ENCODE data around the gene AHRR. TPM values are rescaled to one million over a fixed set of nuclear protein-coding genes. Genes with fewer than 3 reads are reported as not detected.

Gene AHRR
- total and polyA plus RNA-seq, 4 donors: 2.8 to 5.5 (median 3.8) TPM

GRCh38 chr5:317086-317811 is 4.3 kb upstream of the AHRR start:
- Histone ChIP-seq H3K9me3 (ENCODE audit: control insufficient read depth, insufficient read depth, low read length) (no peaks in the 10 kb centered on the region), H3K27ac (ENCODE audit: low read depth, low read length) (no peak overlapping the region), H3K27me3 (ENCODE audit: control insufficient read depth, insufficient read depth, low read length) (peaks cover 36% of the 10 kb centered on the region), H3K4me1 (ENCODE audit: control insufficient read depth, insufficient read depth, low read length) (peaks cover 25% of the 10 kb centered on the region), H3K36me3 (ENCODE audit: control insufficient read depth, insufficient read depth, low read length) (peaks cover 48% of the 10 kb centered on the region), H3K4me3 (ENCODE audit: low read depth, low read length) (no peak overlapping the region)
- WGBS (ENCODE audit: insufficient coverage): 39% methylated on average over 25 of the region's 26 CpGs
- DNase-seq (ENCODE audit: low read depth in 4 of 6, low spot score in 6 of 6): peak in 2 of 6 donors; percentile 64 to 66

- no peak overlapping the region for H3K4me3 ChIP-seq (ENCODE audit: low read depth, low read length)
- H3K9me3 ChIP-seq (ENCODE audit: control insufficient read depth, insufficient read depth, low read length): no peaks in the 10 kb centered on the region
- peaks cover 41% of the 10 kb centered on the region for H3K36me3 ChIP-seq (ENCODE audit: control insufficient read depth, insufficient read depth, low read length)
- H3K27me3 ChIP-seq (ENCODE audit: control insufficient read depth, insufficient read depth, low read length): peaks cover 47% of the 10 kb centered on the region
- peaks cover 31% of the 10 kb centered on the region for H3K4me1 ChIP-seq (ENCODE audit: control insufficient read depth, insufficient read depth, low read length)
- no peak overlapping the region for H3K27ac ChIP-seq (ENCODE audit: low read depth, low read length)
- no peak for DNase-seq (ENCODE audit: low read depth in 4 of 6, low spot score in 6 of 6)
- 56% methylated on average over 11 of the region's 15 CpGs for WGBS (ENCODE audit: insufficient coverage)
Measured at GRCh38 chr5:318341-318897, 3.1 kb upstream of the AHRR start.

- peaks cover 50% of the 10 kb centered on the region for H3K27me3 ChIP-seq (ENCODE audit: control insufficient read depth, insufficient read depth, low read length)
Measured at GRCh38 chr5:318931-319601, 2.4 kb upstream of the AHRR start.

GRCh38 chr5:320524-321229 is 837 bp upstream of the AHRR start:
- Histone ChIP-seq H3K27me3 (ENCODE audit: control insufficient read depth, insufficient read depth, low read length) (peaks cover 50% of the 10 kb centered on the region), H3K4me1 (ENCODE audit: control insufficient read depth, insufficient read depth, low read length) (peaks cover 31% of the 10 kb centered on the region), H3K4me3 (ENCODE audit: low read depth, low read length) (no peak overlapping the region), H3K27ac (ENCODE audit: low read depth, low read length) (no peak overlapping the region), H3K36me3 (ENCODE audit: control insufficient read depth, insufficient read depth, low read length) (peaks cover 20% of the 10 kb centered on the region), H3K9me3 (ENCODE audit: control insufficient read depth, insufficient read depth, low read length) (no peaks in the 10 kb centered on the region)
- DNase-seq (ENCODE audit: low read depth in 4 of 6, low spot score in 6 of 6): no peak
- 2% methylated on average over 65 of the region's 65 CpGs for WGBS (ENCODE audit: insufficient coverage)

More at GRCh38 chr5:318931-319601, 2.4 kb upstream of the AHRR start:
- no peak overlapping the region for H3K4me3 ChIP-seq (ENCODE audit: low read depth, low read length)
- no peak overlapping the region for H3K27ac ChIP-seq (ENCODE audit: low read depth, low read length)
- H3K36me3 ChIP-seq (ENCODE audit: control insufficient read depth, insufficient read depth, low read length): peaks cover 35% of the 10 kb centered on the region
- DNase-seq (ENCODE audit: low read depth in 4 of 6, low spot score in 6 of 6): no peak
- WGBS (ENCODE audit: insufficient coverage): 57% methylated on average over 18 of the region's 18 CpGs
- H3K9me3 ChIP-seq (ENCODE audit: control insufficient read depth, insufficient read depth, low read length): no peaks in the 10 kb centered on the region
- peaks cover 31% of the 10 kb centered on the region for H3K4me1 ChIP-seq (ENCODE audit: control insufficient read depth, insufficient read depth, low read length)

GRCh38 chr5:321726-322251 is 275 bp downstream of the AHRR start:
- Histone ChIP-seq H3K27me3 (ENCODE audit: control insufficient read depth, insufficient read depth, low read length) (peaks cover 50% of the 10 kb centered on the region), H3K27ac (ENCODE audit: low read depth, low read length) (no peak overlapping the region), H3K9me3 (ENCODE audit: control insufficient read depth, insufficient read depth, low read length) (no peaks in the 10 kb centered on the region), H3K4me1 (ENCODE audit: control insufficient read depth, insufficient read depth, low read length) (peaks cover 29% of the 10 kb centered on the region), H3K36me3 (ENCODE audit: control insufficient read depth, insufficient read depth, low read length) (peaks cover 9% of the 10 kb centered on the region), H3K4me3 (ENCODE audit: low read depth, low read length) (no peak overlapping the region)
- DNase-seq (ENCODE audit: low read depth in 4 of 6, low spot score in 6 of 6): no peak
- under 1% methylated on average over 67 of the region's 67 CpGs for WGBS (ENCODE audit: insufficient coverage)

- no peak overlapping the region for H3K4me3 ChIP-seq (ENCODE audit: low read depth, low read length)
- no peaks in the 10 kb centered on the region for H3K9me3 ChIP-seq (ENCODE audit: control insufficient read depth, insufficient read depth, low read length)
- peaks cover 50% of the 10 kb centered on the region for H3K27me3 ChIP-seq (ENCODE audit: control insufficient read depth, insufficient read depth, low read length)
- WGBS (ENCODE audit: insufficient coverage): 33% methylated on average over 53 of the region's 56 CpGs
- peaks cover 3% of the 10 kb centered on the region for H3K36me3 ChIP-seq (ENCODE audit: control insufficient read depth, insufficient read depth, low read length)
- H3K27ac ChIP-seq (ENCODE audit: low read depth, low read length): no peak overlapping the region
- peaks cover 23% of the 10 kb centered on the region for H3K4me1 ChIP-seq (ENCODE audit: control insufficient read depth, insufficient read depth, low read length)
- no peak for DNase-seq (ENCODE audit: low read depth in 4 of 6, low spot score in 6 of 6)
Measured at GRCh38 chr5:322281-322941, 897 bp downstream of the AHRR start.

- H3K36me3 ChIP-seq (ENCODE audit: control insufficient read depth, insufficient read depth, low read length): no peaks in the 10 kb centered on the region
- peaks cover 50% of the 10 kb centered on the region for H3K27me3 ChIP-seq (ENCODE audit: control insufficient read depth, insufficient read depth, low read length)
- no peak for DNase-seq (ENCODE audit: low read depth in 4 of 6, low spot score in 6 of 6)
- peaks cover 22% of the 10 kb centered on the region for H3K4me1 ChIP-seq (ENCODE audit: control insufficient read depth, insufficient read depth, low read length)
- H3K4me3 ChIP-seq (ENCODE audit: low read depth, low read length): no peak overlapping the region
- H3K27ac ChIP-seq (ENCODE audit: low read depth, low read length): no peak overlapping the region
- no peaks in the 10 kb centered on the region for H3K9me3 ChIP-seq (ENCODE audit: control insufficient read depth, insufficient read depth, low read length)
- 50% methylated on average over 22 of the region's 30 CpGs for WGBS (ENCODE audit: insufficient coverage)
Measured at GRCh38 chr5:322942-323879, 1.7 kb downstream of the AHRR start.

- peaks cover 22% of the 10 kb centered on the region for H3K4me1 ChIP-seq (ENCODE audit: control insufficient read depth, insufficient read depth, low read length)
- H3K9me3 ChIP-seq (ENCODE audit: control insufficient read depth, insufficient read depth, low read length): no peaks in the 10 kb centered on the region
- H3K36me3 ChIP-seq (ENCODE audit: control insufficient read depth, insufficient read depth, low read length): no peaks in the 10 kb centered on the region
- H3K27me3 ChIP-seq (ENCODE audit: control insufficient read depth, insufficient read depth, low read length): peaks cover 33% of the 10 kb centered on the region
- WGBS (ENCODE audit: insufficient coverage): 87% methylated on average over 16 of the region's 24 CpGs
- DNase-seq (ENCODE audit: low read depth in 4 of 6, low spot score in 6 of 6): no peak
- no peak overlapping the region for H3K27ac ChIP-seq (ENCODE audit: low read depth, low read length)
- no peak overlapping the region for H3K4me3 ChIP-seq (ENCODE audit: low read depth, low read length)
Measured at GRCh38 chr5:324736-325612, 3.5 kb downstream of the AHRR start.

Data from spinal cord (tissue), 10 donors.